ENCODE data around the gene DOK4. TPM values are rescaled to one million over a fixed set of nuclear protein-coding genes. Genes with fewer than 3 reads are reported as not detected.

Gene DOK4
- total RNA-seq, 1 donor from 2014 or later = 17.6 TPM

- no peaks in the 10 kb centered on the region for H3K36me3 ChIP-seq (ENCODE audit: control insufficient read depth, insufficient read depth, low read length)
- FAIRE-seq (no peak), DNase-seq (ENCODE audit: low read depth) (no peak)
- H3K27me3 ChIP-seq (ENCODE audit: control insufficient read depth, insufficient read depth, low read length) = peaks cover 5% of the 10 kb centered on the region
- no peak for TF ChIP-seq CTCF (IDR thresholded peaks at IDR 0.05; ENCODE audit: insufficient read depth, low read length, severe bottlenecking)
- H3K4me3 ChIP-seq (ENCODE audit: low read depth, low read length) = no peak overlapping the region
Measured at GRCh38 chr16:57507136-57508034, 21.1 kb upstream of the DOK4 start.

GRCh38 chr16:57505169-57505568, 18.9 kb upstream of the DOK4 start:
- no peak for DNase-seq (ENCODE audit: low read depth)
- Histone ChIP-seq H3K4me3 (ENCODE audit: low read depth, low read length) (no peak overlapping the region), H3K27me3 (ENCODE audit: control insufficient read depth, insufficient read depth, low read length) (peaks cover 5% of the 10 kb centered on the region), H3K36me3 (ENCODE audit: control insufficient read depth, insufficient read depth, low read length) (no peaks in the 10 kb centered on the region)
- no peak for FAIRE-seq
- no peak for TF ChIP-seq CTCF (IDR thresholded peaks at IDR 0.05; ENCODE audit: insufficient read depth, low read length, severe bottlenecking)

GRCh38 chr16:57504491-57504890, 18.2 kb upstream of the DOK4 start:
- no peaks in the 10 kb centered on the region for H3K36me3 ChIP-seq (ENCODE audit: control insufficient read depth, insufficient read depth, low read length)
- no peak overlapping the region for H3K4me3 ChIP-seq (ENCODE audit: low read depth, low read length)
- TF ChIP-seq CTCF (IDR thresholded peaks at IDR 0.05; ENCODE audit: insufficient read depth, low read length, severe bottlenecking) = no peak
- DNase-seq (ENCODE audit: low read depth) (no peak), FAIRE-seq (no peak)
- peaks cover 2% of the 10 kb centered on the region for H3K27me3 ChIP-seq (ENCODE audit: control insufficient read depth, insufficient read depth, low read length)

GRCh38 chr16:57504001-57504400, 17.7 kb upstream of the DOK4 start:
- DNase-seq (ENCODE audit: low read depth) (no peak), FAIRE-seq (no peak)
- Histone ChIP-seq H3K36me3 (ENCODE audit: control insufficient read depth, insufficient read depth, low read length) (no peaks in the 10 kb centered on the region), H3K4me3 (ENCODE audit: low read depth, low read length) (no peak overlapping the region), H3K27me3 (ENCODE audit: control insufficient read depth, insufficient read depth, low read length) (peaks cover 2% of the 10 kb centered on the region)
- no peak for TF ChIP-seq CTCF (IDR thresholded peaks at IDR 0.05; ENCODE audit: insufficient read depth, low read length, severe bottlenecking)

- Histone ChIP-seq H3K4me3 (ENCODE audit: low read depth, low read length) (no peak overlapping the region), H3K36me3 (ENCODE audit: control insufficient read depth, insufficient read depth, low read length) (no peaks in the 10 kb centered on the region), H3K27me3 (ENCODE audit: control insufficient read depth, insufficient read depth, low read length) (peaks cover 2% of the 10 kb centered on the region)
- DNase-seq (ENCODE audit: low read depth) (no peak), FAIRE-seq (no peak)
- TF ChIP-seq CTCF (IDR thresholded peaks at IDR 0.05; ENCODE audit: insufficient read depth, low read length, severe bottlenecking) = no peak
Measured at GRCh38 chr16:57503366-57503765, 17.1 kb upstream of the DOK4 start.

Data from bronchial epithelial cell (primary cell).